Measurements from ENCODE around the gene F8.

- TF ChIP-seq CTCF (IDR thresholded peaks at IDR 0.05) (no peak), POLR2AphosphoS5 (IDR thresholded peaks at IDR 0.05) (no peak)
These were observed 188.0 kb downstream of the F8 start, which contains the start of gene SMIM9 for GRCh38 chrX:154834562-154834961.
